Measurements from ENCODE around the gene P2RX6. TPM values are rescaled to one million over a fixed set of nuclear protein-coding genes. Genes with fewer than 3 reads are reported as not detected.

P2RX6 gene
- total RNA-seq, 1 experiment from 2014 or later = 9.2 TPM

Other genes starting within 250 kb of the P2RX6 start
- not detected in 2 replicates for gene SERPIND1, start 241.1 kb upstream of the P2RX6 start, total RNA-seq (2014; rRNA removed; shearing (Covaris generic); ENCODE audit: low replicate concordance)
- 29.9 and 38.0 TPM in 2 replicates for gene PI4KA, start 156.4 kb upstream of the P2RX6 start, total RNA-seq (2014; rRNA removed; shearing (Covaris generic); ENCODE audit: low replicate concordance)
- 6.9 and 9.6 TPM in 2 replicates for gene SNAP29, start 156.2 kb upstream of the P2RX6 start, total RNA-seq (2014; rRNA removed; shearing (Covaris generic); ENCODE audit: low replicate concordance)
- 25.5 and 30.6 TPM in 2 replicates for gene CRKL, start 97.8 kb upstream of the P2RX6 start, total RNA-seq (2014; rRNA removed; shearing (Covaris generic); ENCODE audit: low replicate concordance)
- gene AIFM3, start 47.9 kb upstream of the P2RX6 start, total RNA-seq (2014; rRNA removed; shearing (Covaris generic); ENCODE audit: low replicate concordance) = 9.6 and 10.9 TPM in 2 replicates
- gene LZTR1, start 32.9 kb upstream of the P2RX6 start, total RNA-seq (2014; rRNA removed; shearing (Covaris generic); ENCODE audit: low replicate concordance) = 27.5 and 50.7 TPM in 2 replicates
- gene THAP7, start 13.0 kb upstream of the P2RX6 start, total RNA-seq (2014; rRNA removed; shearing (Covaris generic); ENCODE audit: low replicate concordance) = 55.0 and 75.9 TPM in 2 replicates
- gene SLC7A4, start 17.4 kb downstream of the P2RX6 start, total RNA-seq (2014; rRNA removed; shearing (Covaris generic); ENCODE audit: low replicate concordance) = not detected in 2 replicates
- not detected in 2 replicates for gene LRRC74B, start 30.8 kb downstream of the P2RX6 start, total RNA-seq (2014; rRNA removed; shearing (Covaris generic); ENCODE audit: low replicate concordance)